Measurements from ENCODE around the gene CTSW. TPM values are rescaled to one million over a fixed set of nuclear protein-coding genes. Genes with fewer than 3 reads are reported as not detected.

Gene CTSW
- total RNA-seq, 2 donors from 2014 or later, result 0.33 to 0.78 TPM

- intact Hi-C loops (cut with DNase I), result no loop called here
- H3K4me3 ChIP-seq, result no peak overlapping the region
- DNase-seq (no peak), ATAC-seq (no peak)
- 75 to 82% methylated on average over 13 of the region's 13 CpGs for WGBS, 2 donors
- H3K27me3 ChIP-seq, result no peaks in the 10 kb centered on the region
- H3K36me3 ChIP-seq (replicated peaks in 1 of 2; ENCODE audit: insufficient read depth in 1 of 2, low read depth in 2 of 2), result peaks cover 3 to 19% of the 10 kb centered on the region in 2 donors
- no peak for TF ChIP-seq POLR2A (IDR thresholded peaks at IDR 0.05)
- no peak for TF ChIP-seq CTCF (IDR thresholded peaks at IDR 0.05)
- peaks cover 36% of the 10 kb centered on the region for H3K4me1 ChIP-seq
- no peaks in the 10 kb centered on the region for H3K9me3 ChIP-seq
- no peak overlapping the region for H3K27ac ChIP-seq
Measured at GRCh38 chr11:65861533-65862183, 18.0 kb upstream of the CTSW start.

GRCh38 chr11:65862191-65862735, 17.4 kb upstream of the CTSW start:
- Histone ChIP-seq H3K4me1 (peaks cover 32% of the 10 kb centered on the region), H3K27me3 (no peaks in the 10 kb centered on the region), H3K36me3 (replicated peaks in 1 of 2; ENCODE audit: insufficient read depth in 1 of 2, low read depth in 2 of 2) (peaks cover 3 to 20% of the 10 kb centered on the region in 2 donors), H3K27ac (no peak overlapping the region), H3K4me3 (no peak overlapping the region), H3K9me3 (no peaks in the 10 kb centered on the region)
- DNase-seq (peak in 1 of 4 donors; percentile 14), ATAC-seq (no peak)
- no peak for TF ChIP-seq CTCF (IDR thresholded peaks at IDR 0.05)
- TF ChIP-seq POLR2A (IDR thresholded peaks at IDR 0.05), result no peak
- intact Hi-C loops (cut with DNase I), result no loop called here
- WGBS, 2 donors, result 74 to 85% methylated on average over 3 to 5 of the region's 5 CpGs

- TF ChIP-seq POLR2A (IDR thresholded peaks at IDR 0.05) (no peak), CTCF (IDR thresholded peaks at IDR 0.05) (no peak)
- Histone ChIP-seq H3K9me3 (no peaks in the 10 kb centered on the region), H3K27me3 (no peaks in the 10 kb centered on the region), H3K36me3 (replicated peaks in 1 of 2; ENCODE audit: insufficient read depth in 1 of 2, low read depth in 2 of 2) (peaks cover 3 to 20% of the 10 kb centered on the region in 2 donors), H3K4me1 (peaks cover 32% of the 10 kb centered on the region), H3K4me3 (no peak overlapping the region), H3K27ac (no peak overlapping the region)
- DNase-seq, result peak in 1 of 4 donors; percentile 12
- no peak for ATAC-seq
- intact Hi-C loops (cut with DNase I), result no loop called here
- 87 to 91% methylated on average over 13 to 24 of the region's 24 CpGs for WGBS, 2 donors
Measured at GRCh38 chr11:65862941-65863888, 16.4 kb upstream of the CTSW start.

GRCh38 chr11:65863889-65864705, 15.5 kb upstream of the CTSW start:
- H3K36me3 ChIP-seq (replicated peaks in 1 of 2; ENCODE audit: insufficient read depth in 1 of 2, low read depth in 2 of 2), result peaks cover 3 to 20% of the 10 kb centered on the region in 2 donors
- H3K4me1 ChIP-seq, result peaks cover 24% of the 10 kb centered on the region
- H3K4me3 ChIP-seq, result no peak overlapping the region
- TF ChIP-seq POLR2A (IDR thresholded peaks at IDR 0.05) (no peak), CTCF (IDR thresholded peaks at IDR 0.05) (no peak)
- no peaks in the 10 kb centered on the region for H3K9me3 ChIP-seq
- H3K27ac ChIP-seq, result no peak overlapping the region
- no peaks in the 10 kb centered on the region for H3K27me3 ChIP-seq
- ATAC-seq (no peak), DNase-seq (peak in 1 of 4 donors; percentile 10)
- intact Hi-C loops (cut with DNase I), result no loop called here
- 80 to 83% methylated on average over 7 to 12 of the region's 12 CpGs for WGBS, 2 donors
